ENCODE measurements around the gene STRIT1.
"Not testable (repeated sequence)": the region's sequence is repeated elsewhere in the genome, so short reads cannot be mapped to it uniquely, and the experiment has no call there.

Gene STRIT1

DNA sequence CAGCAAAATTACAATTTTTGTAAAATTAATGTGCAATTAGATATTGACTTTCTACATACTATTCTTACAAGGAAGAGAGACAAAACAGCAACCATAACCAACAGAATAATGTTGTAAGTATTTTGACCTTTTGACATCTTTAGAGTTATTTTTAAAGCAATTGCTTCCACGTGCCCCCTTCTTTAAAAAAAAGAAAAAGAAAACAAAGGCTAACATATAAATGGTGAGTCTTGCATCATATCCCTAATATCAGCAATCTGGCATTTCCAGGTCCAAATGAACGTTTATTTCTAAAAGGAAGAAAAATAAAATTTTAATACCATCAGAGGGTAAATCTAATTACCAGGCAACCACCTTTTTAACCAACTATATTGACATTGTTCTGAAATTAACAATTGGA is 19.3 kb upstream of the STRIT1 start:
- no peak for DNase-seq

- no peak for DNase-seq
Measured at GRCh38 chr3:155309581-155309980, 16.1 kb upstream of the STRIT1 start.

DNA sequence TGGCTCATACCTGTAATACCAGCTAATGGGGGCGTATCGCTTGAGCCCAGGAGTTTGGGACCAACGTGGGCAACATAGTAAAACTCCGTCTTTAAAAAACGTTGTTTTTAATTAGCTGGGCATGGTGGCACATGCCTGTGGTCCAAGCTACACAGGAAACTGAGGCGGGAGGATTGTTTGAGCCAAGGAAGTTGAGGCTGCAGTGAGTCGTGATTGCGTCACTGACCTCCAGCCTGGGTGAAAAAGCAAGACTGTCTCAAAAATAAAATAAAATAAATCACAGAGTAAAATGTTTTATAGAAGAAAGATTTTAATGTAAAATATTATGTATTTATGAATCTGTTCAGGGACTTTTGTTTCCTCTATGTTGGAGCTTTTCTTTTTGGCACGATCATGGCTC is 15.3 kb upstream of the STRIT1 start:
- DNase-seq = no peak

GRCh38 chr3:155307183-155307582 is 13.7 kb upstream of the STRIT1 start:
- DNase-seq = no peak

DNA sequence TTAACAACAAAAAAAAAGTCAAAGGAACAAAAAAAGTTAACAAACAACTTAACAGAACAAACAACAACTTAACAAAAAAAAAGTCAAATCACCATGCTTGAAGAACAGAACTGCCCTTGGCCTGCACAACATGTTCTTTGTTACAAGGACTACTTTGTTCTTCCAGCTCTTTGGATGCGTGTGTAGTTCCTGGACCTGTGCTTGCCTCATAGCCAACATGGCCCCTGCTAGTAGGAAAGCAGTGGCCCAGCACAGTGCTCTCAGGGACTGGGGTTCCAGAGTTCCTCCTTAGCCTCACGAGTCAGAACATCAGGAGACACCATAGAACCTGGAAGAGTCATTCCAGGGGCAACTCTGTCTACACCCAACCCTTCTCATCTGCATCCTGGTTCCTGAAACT is 10.9 kb upstream of the STRIT1 start:
- no peak for DNase-seq

- no peak for DNase-seq
Measured at GRCh38 chr3:155303540-155304097, 10.1 kb upstream of the STRIT1 start.

- no peak for DNase-seq
Measured at GRCh38 chr3:155302891-155303290, 9.4 kb upstream of the STRIT1 start.

GRCh38 chr3:155302481-155302880 is 9.0 kb upstream of the STRIT1 start:
- DNase-seq = no peak

DNA sequence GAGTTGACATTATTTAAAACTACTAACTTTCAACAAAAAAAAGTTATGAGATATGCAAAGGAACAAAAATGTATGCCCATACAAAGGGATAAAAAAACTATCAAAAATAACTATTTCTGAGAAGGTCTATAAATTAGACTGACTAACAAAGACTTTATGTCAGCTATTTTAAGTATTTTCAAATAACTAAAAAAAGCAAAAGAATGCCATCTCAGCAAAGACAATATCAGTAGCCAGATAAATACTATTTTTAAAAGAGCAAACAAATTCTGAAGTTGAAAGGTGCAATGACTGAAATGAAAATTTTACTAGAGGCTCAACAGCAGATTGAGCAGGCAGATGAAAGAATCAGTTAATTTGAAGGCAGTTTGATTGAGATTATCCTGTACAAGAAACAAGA is 3.6 kb upstream of the STRIT1 start:
- no peak for DNase-seq

GRCh38 chr3:155296413-155296812 is 2.9 kb upstream of the STRIT1 start:
- no peak for DNase-seq

DNA sequence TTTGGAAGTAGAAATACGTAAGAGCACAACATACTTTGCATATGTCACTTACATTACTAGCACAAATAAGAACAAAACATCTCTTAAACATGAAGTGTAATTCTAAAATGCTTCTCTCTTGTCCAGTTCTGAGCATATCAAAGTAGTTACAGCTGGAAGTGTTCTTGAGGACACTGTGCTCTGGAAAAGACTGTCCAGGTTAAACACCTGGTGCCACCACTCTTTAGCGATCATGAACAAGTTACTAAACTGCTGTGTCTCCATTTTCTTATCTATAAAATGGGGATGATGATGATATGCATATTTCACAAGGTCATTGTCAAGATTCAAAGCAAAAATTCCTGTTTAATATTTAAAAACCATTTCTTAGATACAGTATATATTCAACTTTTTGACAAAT is 790 bp downstream of the STRIT1 start:
- DNase-seq = no peak

DNA sequence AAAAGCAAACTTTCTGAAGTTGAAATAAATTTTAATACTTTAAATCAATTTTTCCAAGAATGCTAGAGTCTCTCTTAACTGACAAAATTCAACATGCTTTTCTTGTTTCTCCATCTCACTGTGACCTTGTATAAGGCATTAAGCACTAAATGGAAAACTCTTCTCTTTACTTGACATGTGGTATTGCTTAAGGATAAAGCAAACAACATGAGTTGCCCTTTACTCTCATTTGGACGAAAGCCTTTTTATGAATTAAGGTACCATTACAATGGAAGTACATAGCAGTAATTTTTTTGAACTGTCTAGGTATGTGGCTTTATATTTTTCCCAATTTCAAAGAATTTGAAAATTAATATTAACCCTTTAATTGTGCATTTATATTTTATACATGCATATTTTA is 1.4 kb downstream of the STRIT1 start:
- no peak for DNase-seq

DNA sequence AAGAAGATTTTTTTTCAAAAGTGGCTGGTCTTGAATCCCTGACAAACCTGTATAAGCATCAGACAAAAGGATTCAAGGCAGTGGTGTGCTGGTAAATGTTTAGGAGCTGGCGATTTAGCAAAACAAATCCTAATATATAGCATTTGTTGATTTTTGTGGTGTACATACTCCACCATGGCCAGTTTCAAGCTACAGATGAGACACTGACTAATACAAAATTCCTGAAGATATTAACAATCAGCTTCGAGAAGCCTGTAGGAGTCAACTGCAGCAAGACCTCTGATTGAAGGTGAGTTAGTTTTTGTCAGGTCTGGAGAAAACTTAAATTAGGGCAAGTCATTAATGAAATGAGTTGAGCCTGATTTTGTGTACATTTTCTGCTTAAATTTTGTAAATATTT is 6.7 kb downstream of the STRIT1 start:
- DNase-seq = no peak

- DNase-seq = no peak
Measured at GRCh38 chr3:155285936-155286335, 7.5 kb downstream of the STRIT1 start.

DNA sequence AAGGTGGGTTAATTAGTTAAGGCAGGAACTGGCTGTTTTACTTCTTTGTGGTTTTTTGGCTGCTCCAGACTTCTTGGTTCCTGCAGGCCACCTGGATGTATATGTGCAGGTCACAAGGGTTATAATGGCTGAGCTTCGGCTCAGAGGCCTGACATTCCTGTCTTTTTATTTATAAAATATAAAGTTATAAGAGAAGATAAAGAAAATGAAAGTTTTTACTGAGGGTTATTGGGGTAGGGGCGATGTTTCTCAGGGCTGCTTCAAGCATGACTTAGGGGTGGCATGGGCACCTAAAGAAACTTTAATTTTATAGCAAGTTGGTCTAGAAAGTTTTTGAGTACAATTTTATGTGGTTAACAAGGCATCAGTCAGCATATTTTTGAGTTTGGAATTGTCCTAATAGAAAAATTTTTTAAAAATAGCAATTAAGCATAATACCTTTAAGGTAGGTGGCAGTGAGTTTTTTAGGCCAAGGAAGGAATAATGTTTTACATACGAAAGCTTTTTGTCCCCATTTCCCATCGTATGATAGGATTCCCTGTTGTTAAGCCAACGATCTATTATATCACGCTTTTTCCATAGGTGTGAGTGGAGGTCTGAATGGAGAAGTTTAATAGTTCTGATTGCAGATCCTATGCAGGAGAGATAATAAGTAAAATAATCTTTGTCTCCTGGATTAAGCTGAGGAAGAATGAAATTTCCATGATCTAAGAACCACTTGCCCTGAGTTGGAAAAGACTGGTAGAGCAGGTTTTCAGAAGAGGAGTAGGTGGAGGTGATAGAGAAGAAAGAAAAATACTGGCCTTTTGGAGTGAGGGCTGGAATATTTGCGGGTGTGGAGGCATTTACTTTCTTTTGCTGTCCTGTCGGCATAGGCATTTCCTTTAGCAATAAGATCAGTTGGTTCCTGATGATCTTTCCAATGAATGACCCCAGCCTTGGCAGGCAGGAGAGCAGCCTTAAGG is 10.1 kb downstream of the STRIT1 start:
- no peak for DNase-seq

- DNase-seq = no peak
Measured at GRCh38 chr3:155282385-155283091, 10.9 kb downstream of the STRIT1 start.

GRCh38 chr3:155281912-155282311 is 11.6 kb downstream of the STRIT1 start:
- no peak for DNase-seq

DNA sequence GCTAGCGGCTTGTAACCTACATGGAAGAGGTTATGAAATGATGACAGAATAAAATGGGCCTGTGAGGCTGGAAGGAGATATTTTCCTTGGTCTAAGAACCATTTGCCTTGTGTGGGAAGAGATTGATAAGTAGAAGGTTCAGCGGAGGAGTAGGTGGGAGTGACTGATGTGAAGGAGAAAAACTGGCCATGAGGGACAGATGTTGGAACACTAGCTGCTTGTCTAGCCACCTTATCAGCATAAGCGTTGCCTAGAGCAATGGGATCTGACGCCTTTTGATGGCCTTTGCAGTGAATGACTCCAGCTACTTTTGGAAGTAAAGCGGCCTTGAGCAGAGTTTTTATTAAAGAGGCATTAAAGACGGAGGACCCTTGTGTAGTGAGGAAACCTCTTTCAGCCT is 17.4 kb downstream of the STRIT1 start:
- DNase-seq = not testable (repeated sequence)

GRCh38 chr3:155275159-155275754 is 18.2 kb downstream of the STRIT1 start:
- not testable (repeated sequence) for DNase-seq

GRCh38 chr3:155274435-155274834 is 19.0 kb downstream of the STRIT1 start:
- DNase-seq = not testable (repeated sequence)

DNA sequence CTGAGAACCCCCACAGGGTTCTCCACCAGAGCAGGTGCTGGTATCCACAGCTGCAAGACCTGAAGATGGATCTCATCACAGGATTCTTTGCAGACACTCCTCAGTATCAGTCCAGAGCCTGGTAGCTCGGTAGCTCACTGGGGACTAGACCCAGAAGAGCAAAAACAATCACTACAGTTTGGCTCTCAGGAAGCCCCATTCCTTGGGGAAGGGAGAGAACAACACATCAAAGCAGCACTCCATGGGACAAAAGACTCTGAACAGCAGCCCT is 22.2 kb downstream of the STRIT1 start:
- no peak for DNase-seq

DNA sequence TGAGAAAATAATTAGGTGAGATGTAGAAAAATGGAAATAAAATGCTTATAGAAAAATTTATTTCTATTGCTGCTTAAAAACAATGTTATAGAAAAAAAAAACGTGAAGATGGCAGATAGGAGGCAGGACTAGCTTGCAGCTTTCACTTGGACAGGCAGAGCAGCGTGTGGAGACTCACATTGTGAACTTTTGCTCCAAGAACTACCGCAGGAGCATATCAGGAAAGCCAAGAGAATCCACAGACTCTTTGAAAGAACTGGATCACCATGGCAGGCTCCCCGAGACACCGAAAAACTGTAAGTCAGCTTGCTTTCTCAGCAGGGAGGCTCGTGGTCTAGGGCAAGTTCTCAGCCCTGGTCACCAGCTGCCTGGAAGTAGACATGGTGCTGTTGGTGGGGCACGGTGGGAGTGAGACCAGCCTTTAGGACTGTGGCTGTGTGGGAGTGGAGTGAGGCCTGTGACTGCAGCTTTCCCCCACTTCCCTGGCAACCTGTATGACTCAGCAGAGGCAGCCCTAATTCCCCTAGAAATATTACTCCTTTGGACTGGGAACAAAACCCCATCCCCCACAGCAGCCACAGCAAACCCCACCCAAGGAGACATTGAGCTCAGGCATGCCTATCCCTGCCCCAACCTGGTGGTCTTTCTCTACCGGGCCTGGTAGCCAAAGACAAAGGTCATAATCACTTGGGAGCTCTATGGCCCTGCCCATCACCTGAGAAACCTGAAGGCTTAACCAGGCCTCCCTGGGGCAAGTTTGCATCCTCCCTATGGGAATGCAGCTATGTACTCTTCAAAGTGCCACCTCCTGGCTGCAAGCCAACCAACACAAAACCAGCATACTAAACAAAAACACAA is 22.8 kb downstream of the STRIT1 start:
- no peak for DNase-seq

- DNase-seq = no peak
Measured at GRCh38 chr3:155270063-155270462, 23.4 kb downstream of the STRIT1 start.

All from DMS 273 treated with DMSO at 0.1 percent for 48 hours (cell line).